GM21529 (cell line): ENCODE data around the gene LTA4H.

Experiments used
- ATAC-seq: cut with Tn5 transposase; IDR thresholded peaks from one replicate; pipeline ENCODE4 v1.9.1; 2021; ENCODE audit not compliant: unreplicated experiment

The LTA4H gene

GRCh38 chr12:95966287-95966870 lies 69.0 kb downstream of the LTA4H start:
- ATAC-seq = no peak

- ATAC-seq = no peak
These were observed 72.3 kb downstream of the LTA4H start for GRCh38 chr12:95963096-95963495.

- no peak for ATAC-seq
These were observed 73.2 kb downstream of the LTA4H start for GRCh38 chr12:95962222-95962621.

GRCh38 chr12:95960241-95960640 lies 75.1 kb downstream of the LTA4H start:
- ATAC-seq = no peak

GRCh38 chr12:95959107-95959506 lies 76.3 kb downstream of the LTA4H start:
- ATAC-seq = no peak

GRCh38 chr12:95956557-95957145 lies 78.7 kb downstream of the LTA4H start:
- ATAC-seq = no peak

- ATAC-seq = no peak
These were observed 79.7 kb downstream of the LTA4H start for GRCh38 chr12:95955549-95956159.

- no peak for ATAC-seq
These were observed 82.4 kb downstream of the LTA4H start for GRCh38 chr12:95953000-95953399.

- no peak for ATAC-seq
These were observed 83.9 kb downstream of the LTA4H start for GRCh38 chr12:95951515-95951914.
